Neuron (in vitro differentiated cells): ENCODE results near the gene BSPH1.

Experiments
- H2AFZ ChIP-seq: one replicate; pipeline ENCODE4 v1.6.1; 2013; ENCODE audit warnings: low read depth, mild to moderate bottlenecking, inconsistent platforms, low read length, moderate library complexity
- H3K27me3 ChIP-seq: one replicate; pipeline ENCODE4 v1.6.1; 2013; ENCODE audit warnings: low read length; ENCODE audit not compliant: insufficient read depth
- H3K36me3 ChIP-seq: one replicate; pipeline ENCODE4 v1.6.1; 2013; ENCODE audit warnings: low read length; ENCODE audit not compliant: insufficient read depth
- H3K4me1 ChIP-seq: one replicate; pipeline ENCODE4 v1.6.1; 2013; ENCODE audit warnings: low read length; ENCODE audit not compliant: insufficient read depth
- H3K4me3 ChIP-seq: 2 replicates; pipeline ENCODE4 v1.5.1; 2013; ENCODE audit warnings: mild to moderate bottlenecking, low read length, moderate library complexity
- H3K9me3 ChIP-seq: one replicate; pipeline ENCODE4 v1.6.1; 2013; ENCODE audit warnings: low read length

Gene BSPH1, protein sequence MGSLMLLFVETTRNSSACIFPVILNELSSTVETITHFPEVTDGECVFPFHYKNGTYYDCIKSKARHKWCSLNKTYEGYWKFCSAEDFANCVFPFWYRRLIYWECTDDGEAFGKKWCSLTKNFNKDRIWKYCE

DNA sequence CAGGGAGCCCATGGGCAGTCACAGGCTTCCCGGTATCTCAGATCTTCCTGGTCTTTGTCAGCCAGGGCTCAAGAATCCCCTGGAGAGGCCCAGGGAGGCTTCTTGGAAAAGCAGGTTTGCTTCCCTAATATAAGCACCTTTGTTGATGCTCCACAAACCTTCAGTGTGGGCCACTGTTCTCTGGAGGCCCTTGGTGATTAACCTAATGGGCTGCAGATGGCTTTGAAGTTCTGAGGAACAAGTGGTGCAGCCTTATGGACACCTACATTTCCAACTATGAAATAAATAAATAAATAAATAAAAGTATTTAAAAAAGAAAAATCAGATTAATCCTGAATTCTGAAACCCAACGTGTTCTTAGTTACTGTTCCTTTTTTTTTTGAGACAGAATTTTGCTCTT is at the start of gene BSPH1:
Gene BSPH1, minus strand, starts transcription at position 101 of the 400 bp plus-strand sequence. Its CDS starts 89 bp downstream, at position 12.
- Histone ChIP-seq H2AFZ (no peak within 1 kb of the TSS), H3K9me3 (no peaks in the 10 kb centered on the region), H3K36me3 (no peaks in the 10 kb centered on the region), H3K4me3 (no peak within 1 kb of the TSS), H3K27me3 (peaks cover 2% of the 10 kb centered on the region), H3K4me1 (no peaks in the 10 kb centered on the region)

DNA sequence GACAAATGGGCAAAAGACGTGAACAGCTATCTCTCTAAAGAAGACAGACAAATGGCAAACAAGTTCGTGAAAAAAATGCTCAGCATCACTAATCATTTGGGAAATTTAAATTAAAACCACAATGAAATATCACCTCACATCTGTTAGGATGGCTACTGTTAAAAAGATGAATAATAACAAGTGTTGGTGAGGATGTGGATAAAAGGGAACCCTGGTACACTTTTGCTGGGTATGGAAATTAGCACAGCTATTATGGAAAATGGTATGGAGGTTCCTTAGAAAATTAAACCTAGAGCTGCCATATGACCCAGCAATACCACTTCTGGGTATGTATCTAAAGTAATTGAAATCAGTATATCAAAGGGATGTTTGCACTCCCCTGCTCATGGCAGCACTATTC is 44.8 kb upstream of the BSPH1 start:
- H3K27me3 ChIP-seq, result no peaks in the 10 kb centered on the region
- H3K4me1 ChIP-seq, result no peaks in the 10 kb centered on the region
- H2AFZ ChIP-seq, result no peak overlapping the region
- H3K36me3 ChIP-seq, result no peaks in the 10 kb centered on the region
- no peaks in the 10 kb centered on the region for H3K9me3 ChIP-seq
- H3K4me3 ChIP-seq, result no peak overlapping the region

DNA sequence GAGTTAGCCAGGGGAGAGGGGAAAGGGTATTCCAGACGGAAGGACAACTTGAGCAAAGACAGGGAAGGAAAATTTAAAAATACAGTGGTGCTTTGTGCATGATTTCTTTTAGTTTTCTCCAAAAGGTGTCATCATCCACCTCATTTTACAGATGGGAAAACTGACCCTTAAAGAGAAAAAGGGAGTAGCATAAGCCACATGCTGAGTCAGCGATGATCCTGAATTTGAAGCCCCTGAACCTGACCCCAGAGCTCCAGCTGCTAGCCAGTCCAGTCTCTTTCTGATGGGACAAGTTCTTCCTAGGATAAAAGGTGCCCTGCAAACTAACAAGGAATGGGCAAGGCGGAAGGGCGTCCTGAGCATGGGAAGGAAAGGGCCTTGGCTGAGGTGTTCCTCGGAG is 41.6 kb upstream of the BSPH1 start:
- Histone ChIP-seq H3K4me1 (no peaks in the 10 kb centered on the region), H3K9me3 (no peaks in the 10 kb centered on the region), H3K27me3 (no peaks in the 10 kb centered on the region)

GRCh38 chr19:48030073-48030472 is 38.1 kb upstream of the BSPH1 start:
- Histone ChIP-seq H3K4me3 (no peak overlapping the region), H3K9me3 (no peaks in the 10 kb centered on the region), H3K36me3 (no peaks in the 10 kb centered on the region), H2AFZ (no peak overlapping the region), H3K4me1 (no peaks in the 10 kb centered on the region), H3K27me3 (no peaks in the 10 kb centered on the region)

More for the DNA sequence above, 41.6 kb upstream of the BSPH1 start:
- Histone ChIP-seq H3K36me3 (no peaks in the 10 kb centered on the region), H3K4me3 (no peak overlapping the region), H2AFZ (no peak overlapping the region)

GRCh38 chr19:48029431-48029830 is 37.5 kb upstream of the BSPH1 start:
- no peaks in the 10 kb centered on the region for H3K27me3 ChIP-seq
- H3K4me3 ChIP-seq, result no peak overlapping the region
- H3K36me3 ChIP-seq, result no peaks in the 10 kb centered on the region
- no peak overlapping the region for H2AFZ ChIP-seq
- no peaks in the 10 kb centered on the region for H3K9me3 ChIP-seq
- no peaks in the 10 kb centered on the region for H3K4me1 ChIP-seq

DNA sequence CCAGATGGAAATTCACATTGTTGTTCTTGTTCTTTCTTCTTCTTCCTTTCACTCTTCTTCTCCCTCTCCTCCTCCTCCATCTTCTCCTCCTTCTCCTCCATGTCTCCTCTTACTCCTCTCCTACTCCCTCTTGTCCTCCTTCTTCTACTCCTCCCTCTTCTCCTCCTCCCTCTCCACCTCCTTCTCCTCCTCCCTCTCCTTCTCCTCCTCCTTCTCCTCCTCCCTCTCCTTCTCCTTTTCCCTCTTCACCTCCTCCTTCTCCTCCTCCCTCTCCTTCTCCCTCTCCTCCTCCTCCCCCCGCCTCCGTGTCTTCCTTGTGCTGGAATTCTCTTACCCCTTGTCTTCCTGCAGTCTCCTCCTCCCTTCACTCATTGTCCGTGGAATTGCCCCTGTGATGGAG is 33.5 kb upstream of the BSPH1 start:
- H3K4me1 ChIP-seq, result no peaks in the 10 kb centered on the region
- H2AFZ ChIP-seq, result no peak overlapping the region
- no peak overlapping the region for H3K4me3 ChIP-seq
- no peaks in the 10 kb centered on the region for H3K27me3 ChIP-seq
- H3K9me3 ChIP-seq, result no peaks in the 10 kb centered on the region
- no peaks in the 10 kb centered on the region for H3K36me3 ChIP-seq

- H3K4me1 ChIP-seq, result no peaks in the 10 kb centered on the region
Measured at GRCh38 chr19:48023518-48023917, 31.5 kb upstream of the BSPH1 start.

DNA sequence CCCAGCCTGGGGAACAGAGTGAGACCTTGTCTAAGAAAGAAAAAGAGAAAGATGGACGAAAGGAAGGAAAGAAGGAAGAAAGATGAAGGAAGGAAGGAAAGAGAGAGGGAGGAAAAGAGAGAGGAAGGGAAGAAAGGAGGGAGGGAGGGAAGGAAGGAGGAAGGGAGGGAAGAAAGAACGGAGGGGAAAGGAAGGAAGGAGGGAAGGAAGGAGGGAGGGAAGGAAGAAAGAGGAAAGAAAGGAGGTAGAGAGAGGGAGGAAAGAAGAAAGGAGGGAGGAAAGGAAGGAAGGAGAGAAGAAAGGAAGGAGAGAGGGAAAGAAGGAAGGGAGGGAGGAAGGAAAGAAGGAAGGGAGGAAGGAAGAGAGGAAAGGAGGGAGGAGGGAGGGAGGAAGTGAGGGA is 31.0 kb upstream of the BSPH1 start:
- Histone ChIP-seq H2AFZ (no peak overlapping the region), H3K9me3 (no peaks in the 10 kb centered on the region), H3K4me3 (no peak overlapping the region), H3K36me3 (no peaks in the 10 kb centered on the region), H3K27me3 (no peaks in the 10 kb centered on the region), H3K4me1 (no peaks in the 10 kb centered on the region)

More at GRCh38 chr19:48023518-48023917, 31.5 kb upstream of the BSPH1 start:
- no peaks in the 10 kb centered on the region for H3K9me3 ChIP-seq
- no peak overlapping the region for H2AFZ ChIP-seq
- H3K36me3 ChIP-seq, result no peaks in the 10 kb centered on the region
- H3K4me3 ChIP-seq, result no peak overlapping the region
- H3K27me3 ChIP-seq, result no peaks in the 10 kb centered on the region

GRCh38 chr19:48020686-48021085 is 28.7 kb upstream of the BSPH1 start:
- Histone ChIP-seq H3K27me3 (no peaks in the 10 kb centered on the region), H3K9me3 (no peaks in the 10 kb centered on the region), H3K4me3 (no peak overlapping the region), H2AFZ (no peak overlapping the region), H3K36me3 (no peaks in the 10 kb centered on the region), H3K4me1 (no peaks in the 10 kb centered on the region)

- no peaks in the 10 kb centered on the region for H3K4me1 ChIP-seq
- H2AFZ ChIP-seq, result no peak overlapping the region
- no peaks in the 10 kb centered on the region for H3K36me3 ChIP-seq
- no peaks in the 10 kb centered on the region for H3K9me3 ChIP-seq
- H3K4me3 ChIP-seq, result no peak overlapping the region
- no peaks in the 10 kb centered on the region for H3K27me3 ChIP-seq
Measured at GRCh38 chr19:48010932-48011758, 19.2 kb upstream of the BSPH1 start.

- no peak overlapping the region for H3K4me3 ChIP-seq
- H3K27me3 ChIP-seq, result no peaks in the 10 kb centered on the region
Measured at GRCh38 chr19:48006762-48007161, 14.8 kb upstream of the BSPH1 start.

DNA sequence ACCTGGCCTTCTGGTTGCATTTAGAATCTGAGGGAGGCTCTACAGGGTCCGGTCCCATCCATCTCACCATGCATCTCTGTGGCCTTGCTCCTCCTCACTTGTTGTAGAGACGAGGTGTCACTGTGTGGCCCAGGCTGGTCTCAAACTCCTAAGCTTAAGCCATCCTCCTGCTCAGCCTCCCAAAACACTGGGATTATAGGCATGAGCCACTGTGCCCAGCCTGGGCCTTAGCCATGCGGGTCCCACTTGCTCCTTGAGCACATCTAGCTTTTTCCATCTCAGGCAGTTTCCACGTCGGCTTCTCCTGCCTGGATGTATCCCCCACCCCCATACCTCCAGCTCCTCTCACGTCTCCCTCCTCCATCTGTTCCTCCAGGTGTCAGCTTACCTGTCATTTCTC is 12.3 kb upstream of the BSPH1 start:
- no peak overlapping the region for H3K4me3 ChIP-seq
- H3K9me3 ChIP-seq, result no peaks in the 10 kb centered on the region
- H2AFZ ChIP-seq, result no peak overlapping the region
- no peaks in the 10 kb centered on the region for H3K27me3 ChIP-seq
- H3K4me1 ChIP-seq, result no peaks in the 10 kb centered on the region
- H3K36me3 ChIP-seq, result no peaks in the 10 kb centered on the region

More at GRCh38 chr19:48006762-48007161, 14.8 kb upstream of the BSPH1 start:
- Histone ChIP-seq H3K36me3 (no peaks in the 10 kb centered on the region), H3K4me1 (no peaks in the 10 kb centered on the region), H3K9me3 (no peaks in the 10 kb centered on the region), H2AFZ (no peak overlapping the region)

DNA sequence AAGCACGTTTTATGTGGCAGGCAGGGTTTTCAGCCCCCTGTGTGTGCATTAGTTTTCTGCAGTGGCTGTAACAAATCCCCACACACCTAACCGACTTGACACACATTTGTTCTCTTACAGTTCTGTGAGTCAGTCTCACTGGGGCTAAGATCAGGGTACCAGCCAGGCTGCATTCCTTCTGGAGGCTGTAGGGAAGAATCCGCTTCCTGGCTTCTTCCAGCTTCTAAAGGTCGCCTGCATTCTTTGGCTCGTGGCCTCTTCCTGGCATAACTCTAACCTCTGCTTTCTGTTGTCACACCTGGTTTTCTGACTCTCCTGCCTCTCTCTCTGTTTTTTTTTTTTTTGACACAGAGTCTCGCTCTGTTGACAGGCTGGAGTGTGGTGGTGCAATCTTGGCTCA is 8.9 kb upstream of the BSPH1 start:
- Histone ChIP-seq H3K9me3 (no peaks in the 10 kb centered on the region), H2AFZ (no peak overlapping the region), H3K4me1 (no peaks in the 10 kb centered on the region), H3K36me3 (no peaks in the 10 kb centered on the region), H3K27me3 (no peaks in the 10 kb centered on the region), H3K4me3 (no peak overlapping the region)
